GM12864 (cell line): ENCODE measurements around the gene EEFSEC.

Experiments
- DNase-seq: peaks from one replicate; pipeline ENCODE4 v3.0.0-alpha.2; 2011; ENCODE audit warnings: low read depth
- H3K4me3 ChIP-seq: 2 replicates; pipeline ENCODE4 v1.5.1; 2011; ENCODE audit warnings: mild to moderate bottlenecking, low read depth, low read length, control low read depth
- CTCF ChIP-seq: IDR thresholded peaks from 2 replicates; pipeline ENCODE4 v1.5.1; 2011; ENCODE audit warnings: low read depth, mild to moderate bottlenecking, moderate library complexity, low read length, control low read depth, inconsistent platforms; ENCODE audit errors: missing control alignments

Gene EEFSEC

GRCh38 chr3:128252083-128252482 lies 98.8 kb downstream of the EEFSEC start:
- no peak for TF ChIP-seq CTCF
- no peak overlapping the region for H3K4me3 ChIP-seq
- no peak for DNase-seq

- DNase-seq: no peak
- no peak for TF ChIP-seq CTCF
- H3K4me3 ChIP-seq: no peak overlapping the region
Observed at GRCh38 chr3:128253150-128253549, 99.9 kb downstream of the EEFSEC start.

- no peak overlapping the region for H3K4me3 ChIP-seq
- TF ChIP-seq CTCF: no peak
- no peak for DNase-seq
Observed at GRCh38 chr3:128254066-128254590, 100.8 kb downstream of the EEFSEC start.

GRCh38 chr3:128254967-128255366 lies 101.7 kb downstream of the EEFSEC start:
- no peak for TF ChIP-seq CTCF
- no peak for DNase-seq
- no peak overlapping the region for H3K4me3 ChIP-seq

GRCh38 chr3:128256131-128256530 lies 102.8 kb downstream of the EEFSEC start:
- DNase-seq: no peak
- no peak overlapping the region for H3K4me3 ChIP-seq
- no peak for TF ChIP-seq CTCF

- no peak for DNase-seq
- H3K4me3 ChIP-seq: no peak overlapping the region
- no peak for TF ChIP-seq CTCF
Observed at GRCh38 chr3:128257632-128258031, 104.4 kb downstream of the EEFSEC start.

- no peak overlapping the region for H3K4me3 ChIP-seq
- DNase-seq: no peak
- no peak for TF ChIP-seq CTCF
Observed at GRCh38 chr3:128260275-128260674, 107.0 kb downstream of the EEFSEC start.
